Suprapubic skin (tissue), 3 donors: ENCODE measurements around the gene C3.

Experiments
- CTCF ChIP-seq, 2 donors: fragments of 200-600 bp in 1 of 2; fragments of 450-650 bp in 1 of 2; sonication (generic) in 1 of 2; IDR thresholded peaks; one replicate each; pipeline ENCODE4 v1.5.1; 2016 to 2019; ENCODE audit warnings: antibody characterized with exemption in 2 of 2, mild to moderate bottlenecking in 1 of 2, moderate library complexity in 1 of 2
- EP300 ChIP-seq: sonication (generic); formaldehyde crosslinking; IDR thresholded peaks from one replicate; pipeline ENCODE4 v1.6.1; 2017; ENCODE audit warnings: antibody characterized with exemption
- POLR2A ChIP-seq, 2 donors: fragments of 450-650 bp; IDR thresholded peaks; one replicate each; pipeline ENCODE4 v1.6.1; 2017; ENCODE audit warnings: antibody characterized with exemption in 2 of 2, mild to moderate bottlenecking in 2 of 2, moderate library complexity in 2 of 2

GRCh38 chr19:6696239-6696820, 24.1 kb downstream of the C3 start:
- TF ChIP-seq CTCF (IDR thresholded peaks at IDR 0.05) (no peak), EP300 (no peak), POLR2A (IDR thresholded peaks at IDR 0.05) (no peak)
